HG03097 (cell line): ENCODE measurements around the gene CEACAM3.

ENCODE experiments used
- ATAC-seq: cut with Tn5 transposase; IDR thresholded peaks from one replicate; pipeline ENCODE4 v1.9.1; 2021; ENCODE audit not compliant: unreplicated experiment, low FRiP score

CEACAM3 gene

GRCh38 chr19:41843371-41843770 lies 47.0 kb downstream of the CEACAM3 start:
- ATAC-seq, result no peak

DNA sequence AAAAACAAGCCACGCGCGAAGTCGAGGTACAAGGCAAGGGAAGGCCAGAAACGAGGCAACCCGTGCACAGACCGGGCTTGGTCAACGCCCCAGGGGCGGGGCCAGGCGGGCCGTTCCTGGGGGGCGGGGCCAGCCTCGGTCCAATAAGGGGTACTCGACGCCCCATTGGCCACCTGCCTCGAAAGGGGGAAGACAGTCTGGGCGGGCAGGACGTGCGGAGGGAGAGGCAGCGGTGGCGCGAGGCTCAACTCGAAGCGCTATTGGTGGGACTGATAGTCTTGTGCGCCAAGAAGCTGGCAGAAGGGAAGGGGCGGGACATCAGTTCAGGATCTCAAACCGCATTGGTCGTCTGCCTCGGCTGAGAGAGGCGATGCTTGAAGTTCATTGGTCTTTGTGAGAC lies 48.2 kb downstream of the CEACAM3 start, which contains the start of gene LYPD4:
TSS of gene LYPD4 (minus strand) at position 83 of the 400 bp plus-strand sequence. CDS start 5,398 bp downstream, outside the sequence.
- no peak for ATAC-seq

GRCh38 chr19:41845001-41845050 lies 48.4 kb downstream of the CEACAM3 start, which contains the start of gene DMRTC2:
Gene DMRTC2, plus strand, starts transcription at chr19:41845042. Its CDS starts 2,387 bp downstream, at chr19:41847429.
- ATAC-seq, result no peak

DNA sequence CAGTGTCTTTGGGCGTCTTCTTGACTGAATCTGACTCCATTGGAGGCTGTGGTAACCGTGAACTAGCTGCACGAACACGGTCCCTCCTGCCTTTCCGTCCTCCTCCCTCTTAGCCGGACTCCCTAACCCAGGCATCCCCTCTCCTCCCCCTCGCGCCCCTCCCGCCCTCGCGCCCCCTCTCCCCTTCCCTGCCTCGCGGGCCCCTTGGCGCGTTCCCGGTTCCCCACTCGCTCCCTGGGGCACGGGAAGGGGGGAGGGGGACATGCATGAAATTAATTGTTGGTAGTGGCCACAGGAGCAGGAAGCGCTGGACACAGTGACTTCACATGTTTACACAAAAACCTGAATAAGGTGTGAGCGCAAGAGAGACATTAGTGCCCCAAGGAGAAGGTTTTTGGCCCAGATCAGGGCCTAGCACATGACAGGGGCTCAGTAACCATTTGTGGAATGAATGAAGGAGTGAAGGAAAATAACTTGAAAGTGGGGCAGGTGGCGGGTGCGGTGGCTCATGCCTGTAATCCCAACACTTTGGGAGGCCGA lies 48.7 kb downstream of the CEACAM3 start:
- ATAC-seq, result no peak

- ATAC-seq, result no peak
These were observed 51.1 kb downstream of the CEACAM3 start for GRCh38 chr19:41847351-41848105.

- no peak for ATAC-seq
These were observed 52.3 kb downstream of the CEACAM3 start for GRCh38 chr19:41848666-41849065.

DNA sequence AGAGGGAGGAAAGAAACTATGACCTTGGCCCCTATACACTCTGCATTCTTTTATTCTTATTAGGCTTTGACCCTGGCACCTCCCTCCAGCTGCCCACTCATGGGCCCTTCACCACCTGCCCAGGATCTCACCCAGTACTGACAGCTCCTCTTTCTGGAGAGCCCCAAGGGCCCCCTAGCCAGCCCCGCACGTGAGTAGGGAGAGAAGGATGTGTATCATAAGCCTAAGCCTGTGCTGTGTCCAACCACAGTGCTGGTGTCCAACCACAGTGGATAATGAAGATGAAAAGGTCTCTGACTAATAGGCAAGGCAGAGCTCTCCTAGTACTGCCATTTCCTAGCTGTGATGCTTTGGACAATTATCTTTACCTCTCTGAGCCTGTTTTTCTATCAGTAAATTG lies 52.7 kb downstream of the CEACAM3 start:
- ATAC-seq, result no peak

GRCh38 chr19:41850381-41850780 lies 54.0 kb downstream of the CEACAM3 start:
- no peak for ATAC-seq

DNA sequence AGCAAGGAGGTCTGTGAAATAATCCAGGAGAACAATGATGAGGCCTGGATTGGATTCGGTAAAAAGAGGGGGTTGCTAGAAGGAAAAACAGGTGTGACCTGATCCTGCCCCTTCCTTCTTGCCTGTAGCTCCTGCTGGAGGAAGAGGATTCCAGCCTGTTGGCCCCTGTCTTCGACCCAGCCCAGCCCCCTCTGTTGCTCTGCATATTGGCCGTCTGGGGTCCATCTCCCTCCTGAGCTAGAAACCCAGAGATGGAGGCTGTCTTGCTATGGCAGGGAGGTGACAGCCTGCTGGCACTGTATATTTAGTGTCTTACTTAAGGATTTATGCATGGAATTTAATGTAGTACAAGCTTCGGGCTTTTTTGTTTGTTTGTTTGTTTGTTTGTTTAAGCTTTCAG lies 55.1 kb downstream of the CEACAM3 start:
- ATAC-seq, result no peak

GRCh38 chr19:41853344-41853743 lies 57.0 kb downstream of the CEACAM3 start:
- no peak for ATAC-seq

- ATAC-seq, result no peak
These were observed 57.4 kb downstream of the CEACAM3 start for GRCh38 chr19:41853768-41854167.

GRCh38 chr19:41859213-41859617 lies 62.8 kb downstream of the CEACAM3 start:
- ATAC-seq, result no peak

- peak; percentile 82 for ATAC-seq
These were observed 63.4 kb downstream of the CEACAM3 start, which contains the start of gene RPS19 for GRCh38 chr19:41859618-41860418. Gene RPS19, plus strand, starts transcription at chr19:41860255. Its CDS starts 520 bp downstream, at chr19:41860775.

DNA sequence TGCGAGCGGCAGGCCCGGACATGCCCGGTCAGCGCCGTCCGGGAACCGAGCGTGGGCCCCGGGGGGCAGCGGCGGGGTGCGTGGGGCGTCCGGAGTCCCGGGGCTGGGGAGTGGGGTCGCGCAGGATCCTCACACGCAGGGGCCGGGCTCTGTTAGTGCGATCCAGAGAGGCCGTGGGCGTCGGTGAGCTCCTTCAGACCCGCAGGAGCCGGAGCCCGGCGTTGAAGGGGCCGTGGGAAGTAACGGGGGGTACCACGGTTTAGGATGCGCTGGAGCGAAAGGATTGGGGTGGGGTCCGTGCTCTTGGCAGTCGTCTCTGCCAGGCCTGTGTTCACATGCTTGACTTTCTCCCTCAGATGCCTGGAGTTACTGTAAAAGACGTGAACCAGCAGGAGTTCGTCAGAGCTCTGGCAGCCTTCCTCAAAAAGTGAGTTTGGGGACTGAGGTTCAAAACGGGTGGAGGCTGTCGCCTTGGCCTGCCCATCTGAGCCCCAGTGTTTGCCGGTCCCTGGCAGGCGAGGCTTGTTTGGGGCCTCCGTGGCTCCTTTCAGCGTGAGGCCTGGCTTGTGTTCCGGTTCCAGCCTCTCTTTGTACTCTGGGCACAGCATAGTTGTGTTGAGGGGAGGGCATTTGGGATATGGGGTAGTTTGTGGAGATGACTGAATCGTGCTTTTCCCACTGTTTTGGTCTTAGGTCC lies 64.2 kb downstream of the CEACAM3 start:
- ATAC-seq, result no peak
